NCI-H2171 (cell line): ENCODE results near the gene POFUT2.

Experiments
- DNase-seq: peaks from one replicate; lab custom pipeline; 2025; lab: John Stamatoyannopoulos, UW

POFUT2 gene, protein sequence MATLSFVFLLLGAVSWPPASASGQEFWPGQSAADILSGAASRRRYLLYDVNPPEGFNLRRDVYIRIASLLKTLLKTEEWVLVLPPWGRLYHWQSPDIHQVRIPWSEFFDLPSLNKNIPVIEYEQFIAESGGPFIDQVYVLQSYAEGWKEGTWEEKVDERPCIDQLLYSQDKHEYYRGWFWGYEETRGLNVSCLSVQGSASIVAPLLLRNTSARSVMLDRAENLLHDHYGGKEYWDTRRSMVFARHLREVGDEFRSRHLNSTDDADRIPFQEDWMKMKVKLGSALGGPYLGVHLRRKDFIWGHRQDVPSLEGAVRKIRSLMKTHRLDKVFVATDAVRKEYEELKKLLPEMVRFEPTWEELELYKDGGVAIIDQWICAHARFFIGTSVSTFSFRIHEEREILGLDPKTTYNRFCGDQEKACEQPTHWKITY

GRCh38 chr21:45287438-45288391, at the start of gene POFUT2:
TSS of gene POFUT2 (minus strand) at chr21:45287895. CDS start at chr21:45287871, 24 bp downstream.
- peak; percentile 90 for DNase-seq

GRCh38 chr21:45336870-45337269, 49.2 kb upstream of the POFUT2 start:
- no peak for DNase-seq

DNA sequence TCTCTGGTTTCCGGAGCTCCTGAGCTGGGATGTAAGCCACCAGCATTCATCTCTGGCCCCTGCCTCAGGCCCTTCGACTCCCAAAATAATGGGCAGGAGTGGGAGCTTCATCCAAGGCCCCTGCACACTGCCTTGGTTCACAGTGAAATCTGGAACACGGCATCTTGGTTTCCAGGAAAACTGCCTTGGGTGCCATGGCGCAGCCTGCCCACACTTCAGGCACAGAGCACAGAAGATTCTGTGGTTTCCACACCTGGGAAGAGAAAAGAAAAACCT, 48.8 kb upstream of the POFUT2 start:
- no peak for DNase-seq

DNA sequence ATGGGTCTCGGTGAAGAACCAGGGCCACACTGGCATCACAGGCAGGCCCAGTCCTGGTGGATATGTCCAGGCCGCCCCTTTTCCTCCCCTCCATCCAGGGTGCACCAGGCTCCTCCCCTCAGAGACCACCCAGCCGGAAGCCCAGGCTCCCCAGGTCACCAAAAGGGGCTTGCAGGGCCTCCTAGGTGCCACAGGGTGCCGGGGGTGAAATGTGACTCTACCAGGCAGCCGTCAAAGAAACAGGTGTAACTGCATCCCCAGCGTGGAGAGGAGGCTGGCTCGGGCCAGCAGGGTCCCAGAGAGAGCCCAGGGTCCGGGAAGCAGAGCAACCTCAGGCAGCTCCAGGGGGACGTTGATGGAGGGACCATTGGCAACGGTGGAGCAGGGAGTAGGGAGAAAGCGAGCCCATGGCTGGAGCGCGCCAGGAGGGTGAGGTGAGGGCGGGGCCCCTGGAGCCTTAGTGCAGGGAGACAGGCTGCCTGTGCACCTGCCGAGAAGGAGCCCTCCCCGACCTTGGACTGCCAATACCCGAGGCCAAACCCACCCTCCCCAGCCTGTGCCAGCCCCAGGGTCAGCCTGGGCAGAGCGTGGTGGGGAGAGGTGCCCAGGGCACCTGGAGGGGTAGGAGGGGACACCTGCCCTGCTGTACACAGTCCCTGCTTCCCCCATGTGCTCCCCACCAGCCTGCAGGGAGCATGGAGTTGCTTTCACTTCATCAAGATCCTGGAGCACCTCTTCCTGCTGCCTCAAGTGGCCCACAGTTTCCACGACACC, 48.3 kb upstream of the POFUT2 start:
- no peak for DNase-seq

DNA sequence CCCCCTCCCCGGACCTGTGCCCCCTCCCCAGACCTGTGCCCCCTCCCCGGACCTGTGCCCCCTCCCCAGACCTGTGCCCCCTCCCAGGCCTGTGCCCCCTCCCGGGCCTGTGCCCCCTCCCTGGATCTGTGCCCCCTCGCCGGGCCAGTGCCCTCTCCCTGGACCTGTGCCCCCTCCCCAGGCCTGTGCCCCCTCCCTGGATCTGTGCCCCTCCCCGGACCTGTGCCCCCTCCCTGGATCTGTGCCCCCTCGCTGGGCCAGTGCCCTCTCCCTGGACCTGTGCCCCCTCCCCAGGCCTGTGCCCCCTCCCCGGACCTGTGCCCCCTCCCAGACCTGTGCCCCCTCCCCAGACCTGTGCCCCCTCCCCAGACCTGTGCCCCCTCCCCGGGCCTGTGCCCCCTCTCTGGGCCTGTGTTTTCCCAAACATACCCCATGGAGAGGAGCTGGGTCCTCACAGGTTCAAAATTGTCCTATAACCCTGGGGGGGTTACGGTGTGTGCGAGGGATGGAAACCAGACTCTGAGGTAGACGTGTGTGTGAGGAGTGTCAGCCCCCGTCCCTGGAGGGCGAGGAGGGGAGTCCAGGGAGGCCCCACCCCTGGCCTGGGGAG, 47.6 kb upstream of the POFUT2 start:
- no peak for DNase-seq

DNA sequence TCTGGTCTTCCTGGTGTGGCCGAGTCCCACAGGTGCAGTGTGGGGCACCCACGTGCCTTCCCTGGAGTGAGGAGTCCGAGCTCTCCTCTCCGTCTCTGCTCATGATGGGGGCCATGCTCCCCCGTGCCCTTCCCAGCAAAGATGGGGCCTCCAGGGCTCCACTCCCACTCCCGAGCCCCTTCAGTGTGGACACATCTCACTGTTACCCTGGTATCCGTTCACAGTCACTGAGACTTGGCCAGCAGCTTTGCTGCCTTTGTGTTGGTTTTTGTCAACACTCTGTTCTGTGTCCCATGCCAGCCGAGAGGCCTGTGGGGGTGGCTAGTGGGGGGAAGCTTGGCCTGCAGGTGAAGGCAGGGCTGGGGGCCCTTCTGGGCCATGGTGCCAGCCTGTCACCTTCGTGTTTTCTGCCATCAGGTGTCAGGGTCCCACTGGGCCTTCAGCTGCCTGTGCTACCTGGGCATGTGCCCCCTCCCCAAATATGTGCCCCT, 46.9 kb upstream of the POFUT2 start:
- no peak for DNase-seq

DNA sequence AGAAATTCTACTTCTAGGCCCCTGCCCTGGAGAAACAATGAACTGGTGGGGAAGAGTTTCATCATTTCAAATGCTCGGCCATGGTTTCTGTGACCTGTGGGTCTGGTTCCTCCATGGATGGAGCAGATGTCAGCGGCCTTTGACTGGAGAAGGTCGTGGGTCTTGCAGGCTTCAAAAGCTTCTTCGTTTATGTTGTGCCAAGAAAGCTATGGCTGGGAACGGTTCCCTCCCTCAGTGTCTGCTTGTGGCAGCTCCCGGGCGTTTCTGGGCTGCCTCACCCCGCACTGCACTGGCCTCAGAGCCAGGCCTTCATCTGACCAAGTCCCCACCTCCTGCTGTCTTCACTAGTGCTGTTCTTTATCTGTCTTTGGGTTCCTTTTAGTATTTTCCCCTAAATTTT, 46.4 kb upstream of the POFUT2 start:
- no peak for DNase-seq

GRCh38 chr21:45333583-45334121, 46.0 kb upstream of the POFUT2 start:
- DNase-seq = no peak

GRCh38 chr21:45332981-45333582, 45.4 kb upstream of the POFUT2 start:
- DNase-seq = peak; percentile 66

DNA sequence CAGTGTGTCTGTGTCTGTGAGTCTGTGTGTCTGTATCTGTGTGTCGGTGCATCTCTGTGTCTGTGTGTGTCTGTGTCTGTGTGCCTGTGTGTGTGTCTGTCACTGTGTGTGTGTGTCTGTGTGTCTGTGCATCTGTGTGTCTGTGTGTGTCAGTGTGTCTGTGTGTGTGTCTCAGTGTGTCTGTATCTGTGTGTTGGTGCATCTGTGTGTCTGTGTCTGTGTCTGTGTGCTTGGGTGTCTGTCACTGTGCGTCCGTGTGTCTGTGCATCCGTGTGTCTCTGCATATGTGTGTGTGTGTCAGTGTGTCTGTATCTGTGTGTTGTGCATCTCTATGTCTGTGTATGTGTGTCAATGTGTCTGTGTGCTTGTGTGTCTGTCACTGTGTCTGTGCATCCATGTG, 44.7 kb upstream of the POFUT2 start:
- DNase-seq = no peak

DNA sequence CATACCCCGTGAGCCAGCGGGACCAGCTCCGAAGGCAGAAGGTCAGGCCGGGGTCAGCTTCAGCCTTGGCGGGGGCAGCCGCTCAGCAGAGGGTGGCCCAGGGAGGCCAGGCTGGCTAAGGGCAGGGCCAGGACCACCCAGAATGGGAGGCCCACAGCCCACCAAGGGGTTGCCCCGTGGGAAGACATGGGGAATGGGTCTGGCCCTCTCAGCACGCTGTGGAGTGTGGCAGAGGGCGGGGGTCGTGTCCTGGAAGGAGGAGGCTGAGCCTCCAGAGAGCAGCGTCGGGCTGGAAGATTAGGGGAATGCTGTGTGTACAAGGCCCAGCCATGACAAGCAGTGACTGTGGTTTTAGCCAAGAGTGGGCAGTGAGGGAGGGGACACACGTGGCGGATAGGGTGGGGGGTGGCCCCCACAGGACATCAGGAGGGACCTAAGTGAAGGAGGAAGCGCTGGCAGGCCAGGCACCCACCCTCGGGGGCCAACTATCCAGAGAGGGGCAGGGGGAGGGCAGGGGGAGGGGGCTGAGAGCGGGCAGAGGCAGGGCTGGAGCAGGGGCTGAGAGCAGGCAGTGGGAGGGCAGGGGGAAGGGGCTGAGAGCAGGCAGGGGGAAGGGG, 43.9 kb upstream of the POFUT2 start:
- no peak for DNase-seq

- no peak for DNase-seq
Observed at GRCh38 chr21:45330851-45331261, 43.2 kb upstream of the POFUT2 start.

GRCh38 chr21:45330075-45330781, 42.5 kb upstream of the POFUT2 start:
- DNase-seq = no peak

- no peak for DNase-seq
Observed at GRCh38 chr21:45329261-45330074, 41.8 kb upstream of the POFUT2 start.

- DNase-seq = no peak
Observed at GRCh38 chr21:45328198-45329091, 40.8 kb upstream of the POFUT2 start.

- no peak for DNase-seq
Observed at GRCh38 chr21:45327441-45328197, 39.9 kb upstream of the POFUT2 start.

- DNase-seq = no peak
Observed at GRCh38 chr21:45326891-45327440, 39.3 kb upstream of the POFUT2 start.
